T-helper 22 cell (primary cell): Measurements from ENCODE around the gene DIP2A.
A peak's percentile ranks its signal among the peaks of the same experiment; 100 is the strongest.

Experiments used
- DNase-seq: peaks from one replicate; pipeline ENCODE4 v3.0.0-alpha.2; 2020; ENCODE audit warnings: low read depth

Gene DIP2A

DNA sequence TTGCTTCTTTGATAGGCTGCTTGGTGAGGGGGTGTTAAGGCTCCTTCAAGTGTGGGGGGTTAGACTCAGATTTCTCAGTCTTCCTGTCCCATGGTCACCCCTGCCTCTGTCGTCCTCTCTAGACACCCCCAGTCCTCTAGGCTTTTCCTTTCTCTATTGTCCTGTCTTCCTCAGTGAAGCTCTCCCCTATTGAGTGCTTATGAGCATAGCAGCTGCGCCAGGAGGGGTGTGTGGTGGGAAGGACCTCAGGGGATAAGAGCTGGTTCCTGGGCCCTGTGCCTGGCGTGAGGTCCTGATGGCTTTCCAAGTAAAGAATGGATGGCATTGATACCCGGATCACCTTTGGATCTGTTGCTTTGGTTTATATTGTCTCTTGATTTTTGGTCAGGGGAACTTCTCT lies 69.1 kb downstream of the DIP2A start:
- no peak for DNase-seq

DNA sequence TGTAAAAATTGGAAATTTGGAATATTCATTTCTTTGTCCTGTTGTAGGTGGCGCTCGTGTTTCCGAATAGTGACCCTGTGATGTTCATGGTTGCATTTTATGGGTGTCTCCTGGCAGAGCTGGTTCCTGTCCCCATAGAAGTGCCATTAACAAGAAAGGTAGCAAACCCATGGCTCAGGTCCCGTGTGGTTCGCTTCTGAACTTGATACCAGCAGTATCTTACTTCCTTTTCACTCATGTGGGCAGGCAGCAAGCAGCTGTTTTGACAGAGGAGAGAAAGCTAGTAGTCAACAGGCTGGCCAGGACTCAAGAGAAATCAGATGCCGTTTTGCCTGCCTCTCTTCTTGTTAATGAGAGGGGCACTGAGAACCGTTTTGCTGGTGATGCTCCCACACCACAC lies 73.4 kb downstream of the DIP2A start:
- no peak for DNase-seq

DNA sequence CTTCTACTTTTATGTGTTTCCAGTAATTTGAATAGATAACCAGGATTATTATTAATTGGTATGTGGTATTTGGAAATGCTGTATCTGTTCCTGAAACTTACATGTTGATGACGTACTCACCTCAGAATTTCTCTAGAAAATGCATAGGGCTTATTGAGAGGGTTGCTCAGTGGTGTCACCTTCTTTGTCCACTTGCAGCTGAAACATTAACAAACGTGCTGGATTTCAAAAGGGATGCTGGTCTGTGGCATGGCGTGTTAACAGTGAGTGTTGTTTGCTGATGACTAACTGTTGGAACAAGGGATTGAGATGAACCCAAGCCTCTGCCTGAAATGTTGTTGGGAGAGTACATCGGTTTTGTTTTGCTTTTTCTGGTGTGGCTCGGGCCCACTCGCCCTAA lies 78.3 kb downstream of the DIP2A start:
- DNase-seq: no peak

DNA sequence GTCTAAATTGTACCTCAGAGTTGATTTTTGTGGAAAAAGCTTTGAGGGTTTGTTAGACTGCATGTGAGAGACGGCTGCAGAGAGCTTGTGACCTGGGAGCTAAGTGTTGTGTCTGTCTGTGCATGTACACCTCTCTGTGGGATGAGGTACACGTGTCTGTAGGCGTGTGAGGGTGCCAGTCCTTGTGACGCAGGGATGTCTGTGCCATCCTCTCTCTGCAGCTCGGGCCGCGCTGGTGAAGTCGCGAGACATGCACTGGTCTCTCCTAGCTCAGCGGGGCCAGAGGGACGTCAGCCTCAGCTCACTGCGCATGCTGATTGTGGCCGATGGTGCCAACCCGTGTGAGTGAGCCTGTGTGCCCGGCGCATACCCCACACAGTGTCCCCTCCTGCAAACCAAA lies 79.6 kb downstream of the DIP2A start:
- no peak for DNase-seq

DNA sequence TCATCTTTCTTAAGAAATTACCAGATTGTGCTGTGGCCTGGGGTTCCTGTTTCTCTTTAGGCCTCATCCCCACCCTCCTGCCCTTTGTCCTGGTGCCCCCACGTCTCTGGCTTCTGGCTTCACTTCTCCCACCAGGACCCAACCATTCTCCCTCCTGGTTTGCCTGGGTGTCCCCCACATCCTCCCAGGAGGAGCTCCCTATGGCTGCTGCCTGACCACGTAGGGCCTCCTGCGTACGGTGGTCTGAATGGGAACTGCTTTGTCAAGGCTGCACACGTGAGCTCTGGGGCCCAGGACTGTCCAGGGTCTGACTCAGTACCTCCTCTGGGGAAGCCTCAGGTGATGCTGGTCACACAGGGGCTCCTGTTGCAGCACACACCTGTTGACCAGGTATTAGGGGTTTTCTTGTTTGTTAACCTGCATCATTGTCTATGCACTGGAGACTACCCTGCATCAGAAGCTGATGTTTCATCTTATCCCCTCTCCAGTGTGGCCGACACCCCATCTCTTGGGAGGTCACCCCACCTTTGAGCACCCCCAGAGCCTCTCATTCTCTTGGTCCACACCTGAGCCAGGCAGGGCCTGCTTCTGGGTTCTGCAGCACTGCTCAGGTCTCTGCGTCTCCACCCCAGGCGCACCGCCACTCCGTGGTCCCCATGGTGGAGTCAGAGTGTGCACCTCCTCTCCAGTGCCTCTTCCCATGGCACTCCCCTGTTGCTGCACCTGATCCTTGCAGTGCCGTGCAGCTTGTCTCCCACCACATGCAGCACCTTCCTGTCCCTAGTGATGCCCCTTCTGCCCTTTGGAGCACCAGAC lies 80.4 kb downstream of the DIP2A start:
- DNase-seq: no peak

DNA sequence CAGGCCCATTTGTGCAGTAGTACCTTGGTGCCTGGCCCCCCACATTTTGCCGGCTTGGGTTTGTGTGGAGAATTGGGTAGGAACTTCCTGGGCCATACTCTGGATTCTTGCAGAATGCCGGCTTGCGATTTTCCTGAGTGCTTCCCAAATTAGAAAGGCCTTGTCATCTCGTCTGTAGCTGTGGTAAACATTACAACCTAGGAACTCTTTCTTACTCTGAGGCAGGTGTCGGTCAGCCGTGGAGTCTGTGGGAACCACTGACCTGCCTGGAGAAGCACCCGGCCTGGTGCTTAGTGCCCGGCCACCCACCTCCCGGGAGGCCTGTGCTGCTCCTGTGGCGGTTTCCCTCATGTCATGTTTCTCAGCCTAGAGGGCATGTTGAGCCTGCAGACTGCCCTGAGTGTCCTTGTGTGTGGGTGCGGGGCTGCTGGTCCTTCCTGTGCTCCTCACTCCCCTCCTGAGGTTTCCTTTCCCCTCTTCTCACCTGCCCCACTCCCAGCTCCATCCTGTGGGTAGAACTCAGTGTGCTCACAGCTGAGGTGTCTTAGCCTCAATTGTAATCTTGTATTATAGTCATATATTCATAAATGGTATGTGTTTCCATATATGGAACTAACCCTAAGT lies 81.5 kb downstream of the DIP2A start:
- DNase-seq: no peak

DNA sequence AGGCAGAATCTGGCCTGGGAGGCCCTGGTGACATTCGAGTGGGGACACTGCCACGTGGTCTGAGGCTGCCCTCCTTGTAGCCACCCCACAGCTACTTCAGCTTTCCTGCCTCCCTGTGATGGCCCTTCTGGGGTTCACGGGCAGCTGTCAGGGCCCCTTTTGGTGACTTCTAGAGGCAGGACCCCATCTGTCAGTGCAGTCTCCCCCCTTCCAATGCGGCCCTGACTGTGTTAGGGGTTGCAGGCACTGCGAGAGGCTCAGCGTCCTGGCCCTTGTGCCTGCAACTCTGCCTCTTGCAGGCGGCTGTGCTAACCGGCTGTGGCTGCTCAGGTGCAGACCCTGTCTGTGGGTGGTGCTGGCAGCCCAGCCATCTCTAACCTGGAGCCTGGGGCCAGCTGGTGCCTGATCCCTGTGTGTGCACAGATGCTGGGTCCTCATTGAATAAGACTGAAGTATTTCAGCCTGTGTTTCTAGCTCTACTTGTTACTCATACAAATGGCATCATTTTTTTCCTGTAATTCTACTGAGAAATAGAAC lies 84.0 kb downstream of the DIP2A start:
- no peak for DNase-seq

DNA sequence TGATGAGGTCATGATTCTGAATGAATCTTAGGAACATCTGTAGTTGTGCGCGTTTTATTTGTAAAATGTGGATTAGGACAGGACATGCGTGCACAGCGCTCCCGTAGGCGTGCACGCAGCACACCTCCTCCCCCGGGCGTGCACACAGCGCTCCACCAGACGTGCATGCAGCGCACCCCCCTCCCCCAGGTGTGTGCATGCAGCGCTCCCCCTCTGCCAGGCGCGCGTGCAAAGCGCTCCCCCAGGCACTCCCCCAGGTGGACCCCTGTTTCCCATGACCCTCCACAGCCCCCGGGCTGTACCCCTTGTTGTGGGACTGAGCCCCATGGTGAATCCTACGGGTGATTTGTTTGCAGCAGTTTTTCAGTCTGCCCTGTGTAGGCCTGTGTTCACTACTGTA lies 84.6 kb downstream of the DIP2A start:
- DNase-seq: no peak

DNA sequence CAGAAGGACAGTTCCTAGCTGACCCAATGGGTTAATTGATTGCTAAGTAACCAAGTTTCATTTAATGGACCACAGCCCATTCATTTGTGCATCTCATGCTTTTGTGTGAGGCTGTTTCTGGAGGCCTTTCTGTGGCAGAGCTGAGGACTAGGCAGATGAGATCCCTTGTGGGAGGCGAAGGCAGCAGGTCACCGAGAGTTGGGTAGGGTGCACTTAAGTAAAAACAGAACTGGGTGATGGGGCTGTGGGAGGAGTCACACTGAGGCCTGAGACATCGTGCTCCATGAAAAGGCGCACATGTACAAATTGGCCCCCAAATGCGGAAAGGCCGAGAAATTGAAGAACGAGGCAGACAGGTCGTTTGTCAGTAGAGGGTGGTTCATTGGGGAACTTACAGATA lies 85.3 kb downstream of the DIP2A start:
- no peak for DNase-seq

DNA sequence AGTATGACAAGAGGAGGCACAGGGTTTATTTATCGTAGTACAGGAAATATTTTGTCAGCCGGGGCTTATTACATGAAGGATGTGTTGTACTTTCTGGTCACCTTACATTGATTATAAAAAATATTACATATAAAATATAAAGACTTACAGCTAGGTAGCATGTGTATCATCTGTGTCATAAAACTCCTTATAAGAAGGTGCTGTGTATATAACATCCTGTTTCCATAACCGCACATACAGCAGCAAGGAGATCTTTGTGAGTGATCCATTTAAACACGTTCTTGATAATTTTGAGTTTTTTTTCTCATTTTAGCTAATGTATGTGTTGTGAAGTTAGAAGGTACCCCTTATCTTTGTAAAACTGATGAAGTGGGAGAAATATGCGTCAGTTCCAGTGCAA lies 86.1 kb downstream of the DIP2A start:
- DNase-seq: no peak

DNA sequence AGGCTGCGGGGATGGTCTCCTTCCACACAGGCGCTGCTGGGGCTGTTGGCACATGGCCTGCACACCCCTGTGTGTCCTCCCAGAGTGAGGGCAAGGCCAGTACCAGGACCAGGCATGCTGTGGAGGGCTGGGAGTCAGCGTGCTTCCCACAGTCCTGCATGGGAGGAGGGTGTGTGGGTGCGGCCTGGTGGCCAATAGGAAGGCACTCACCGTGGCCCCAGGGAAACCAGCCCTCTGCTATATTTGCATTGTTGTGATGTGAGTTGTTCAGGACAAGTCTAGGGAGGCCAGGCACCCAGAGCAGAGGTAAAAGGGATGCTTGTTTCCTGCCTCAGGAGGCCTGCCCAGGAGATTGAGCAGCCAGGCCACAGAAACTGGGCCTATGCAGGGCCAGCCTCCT lies 86.7 kb downstream of the DIP2A start:
- no peak for DNase-seq

DNA sequence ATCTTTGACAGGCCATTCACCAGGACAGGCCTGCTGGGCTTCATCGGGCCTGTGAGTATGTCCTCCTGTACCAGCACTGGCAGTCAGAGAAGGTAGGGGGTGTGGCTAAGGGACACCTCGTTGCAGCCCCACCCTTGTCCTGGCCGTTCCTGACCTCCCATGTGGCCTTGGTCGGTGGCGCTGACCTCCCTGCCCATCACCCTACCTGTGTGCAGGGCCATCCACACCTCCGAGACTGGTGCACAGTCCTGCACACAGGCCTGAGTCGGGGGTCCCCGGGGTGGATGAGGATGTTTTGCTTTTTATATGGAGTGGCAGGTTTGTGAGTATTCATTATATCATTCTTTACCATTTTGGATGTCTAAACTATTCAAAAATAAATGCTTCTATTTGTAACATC lies 87.2 kb downstream of the DIP2A start:
- DNase-seq: no peak

DNA sequence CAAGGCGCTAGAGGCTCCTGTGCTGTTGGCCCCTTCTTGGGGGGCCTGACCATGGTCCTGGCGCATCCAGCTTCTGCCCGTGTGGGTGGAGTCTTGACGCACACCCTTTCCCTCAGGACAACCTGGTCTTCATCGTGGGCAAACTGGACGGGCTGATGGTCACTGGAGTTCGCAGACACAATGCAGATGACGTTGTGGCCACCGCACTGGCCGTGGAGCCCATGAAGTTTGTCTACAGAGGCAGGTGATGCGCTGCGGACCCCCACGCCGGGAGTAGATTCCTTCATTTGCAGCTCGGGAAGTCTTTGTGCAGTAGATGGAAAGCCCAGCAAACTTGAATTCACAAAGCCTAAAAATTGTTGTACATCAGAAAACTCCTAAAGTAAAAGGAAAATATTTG lies 88.1 kb downstream of the DIP2A start:
- DNase-seq: no peak

DNA sequence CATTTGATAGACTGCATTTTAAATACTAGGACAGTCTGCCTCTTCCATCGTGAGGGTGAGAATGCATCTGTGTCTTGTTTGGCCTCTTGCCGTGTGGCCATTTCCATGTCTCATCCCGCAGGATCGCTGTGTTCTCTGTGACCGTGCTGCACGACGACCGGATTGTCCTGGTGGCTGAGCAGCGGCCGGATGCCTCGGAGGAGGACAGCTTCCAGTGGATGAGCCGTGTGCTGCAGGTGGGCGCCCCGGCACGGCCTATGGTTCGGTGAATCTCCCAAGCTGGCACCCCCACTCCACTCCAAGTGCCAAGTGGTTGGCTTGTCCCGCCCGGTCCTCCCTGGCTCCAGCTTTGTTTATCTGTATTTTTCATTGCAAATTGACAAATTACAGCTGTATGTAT lies 91.0 kb downstream of the DIP2A start:
- DNase-seq: no peak

DNA sequence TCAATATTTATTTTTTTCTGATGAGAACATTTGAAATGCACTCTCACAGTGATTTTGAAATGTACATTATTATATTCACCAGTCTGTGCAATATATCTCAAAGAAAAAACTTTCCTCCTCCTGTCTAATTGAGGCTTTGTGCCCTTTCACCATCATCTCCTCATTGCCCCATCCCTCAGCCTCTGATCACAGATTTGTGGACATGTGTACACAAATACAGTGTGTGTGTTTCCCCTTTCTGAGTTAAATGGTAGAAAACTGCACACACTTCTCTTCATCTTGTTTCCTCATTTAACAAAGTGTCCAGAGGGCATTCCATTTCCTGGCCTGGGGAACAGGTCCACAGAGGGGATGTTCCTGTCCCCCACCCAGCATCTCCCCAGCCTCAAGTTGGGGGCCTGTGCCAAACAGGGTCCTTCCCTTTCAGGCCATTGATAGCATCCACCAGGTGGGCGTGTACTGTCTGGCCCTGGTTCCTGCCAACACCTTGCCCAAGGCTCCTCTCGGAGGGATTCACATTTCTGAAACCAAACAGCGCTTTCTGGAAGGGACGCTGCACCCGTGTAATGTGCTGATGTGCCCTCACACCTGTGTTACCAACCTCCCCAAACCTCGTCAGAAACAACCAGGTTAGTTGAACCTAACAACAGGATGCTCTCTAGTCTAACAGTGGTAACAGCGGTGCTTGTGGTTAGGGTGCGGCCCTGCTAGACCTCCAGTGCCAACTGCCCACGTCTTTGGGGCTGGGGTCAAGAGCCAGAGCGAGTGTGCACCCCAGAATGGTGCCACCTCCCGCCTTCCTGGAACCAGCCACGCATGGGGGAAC lies 91.6 kb downstream of the DIP2A start:
- peak; percentile 34 for DNase-seq

DNA sequence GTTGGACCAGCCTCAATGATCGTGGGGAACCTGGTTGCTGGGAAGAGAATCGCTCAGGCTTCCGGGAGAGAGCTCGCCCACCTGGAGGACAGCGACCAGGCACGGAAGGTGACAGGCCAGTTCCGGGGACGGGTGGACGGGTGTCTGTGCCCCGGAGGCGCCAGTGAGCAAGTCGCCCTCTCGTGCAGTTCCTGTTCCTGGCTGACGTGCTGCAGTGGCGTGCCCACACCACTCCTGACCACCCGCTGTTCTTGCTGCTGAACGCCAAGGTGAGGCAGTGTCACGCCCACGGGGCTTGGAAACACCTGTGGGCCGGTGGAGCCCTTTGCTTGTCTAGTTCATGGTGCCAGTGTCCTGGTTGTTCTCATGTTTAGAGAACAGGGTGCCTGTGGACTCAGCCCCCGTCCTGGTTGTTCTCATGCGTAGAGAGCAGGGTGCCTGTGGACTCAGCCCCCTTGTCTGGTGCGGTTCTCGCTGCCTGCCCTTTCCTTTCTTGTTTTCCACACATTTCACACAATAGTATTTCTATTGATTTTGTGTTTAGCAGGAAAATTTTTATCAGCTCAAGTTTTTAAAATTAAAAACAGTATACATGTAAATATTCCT lies 93.0 kb downstream of the DIP2A start:
- no peak for DNase-seq

DNA sequence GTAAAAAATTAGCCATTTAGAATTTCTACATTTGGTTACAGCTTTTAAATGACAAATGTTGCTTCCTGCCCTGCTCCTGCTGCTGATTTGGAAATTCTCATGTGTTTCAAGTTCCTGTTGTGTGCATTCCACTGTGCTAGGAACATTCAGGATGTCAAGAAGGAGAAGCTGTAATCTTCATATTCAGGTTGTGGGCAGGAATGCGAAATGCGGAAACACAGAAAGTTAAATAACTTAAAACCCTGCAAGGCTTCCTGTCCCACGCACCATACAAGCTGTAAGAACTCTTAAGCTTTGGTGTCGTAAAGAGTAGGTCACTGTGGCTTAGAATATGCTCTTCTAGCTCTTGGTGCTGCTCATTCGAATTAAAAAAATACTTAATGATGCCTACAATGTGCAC lies 93.6 kb downstream of the DIP2A start:
- DNase-seq: no peak

DNA sequence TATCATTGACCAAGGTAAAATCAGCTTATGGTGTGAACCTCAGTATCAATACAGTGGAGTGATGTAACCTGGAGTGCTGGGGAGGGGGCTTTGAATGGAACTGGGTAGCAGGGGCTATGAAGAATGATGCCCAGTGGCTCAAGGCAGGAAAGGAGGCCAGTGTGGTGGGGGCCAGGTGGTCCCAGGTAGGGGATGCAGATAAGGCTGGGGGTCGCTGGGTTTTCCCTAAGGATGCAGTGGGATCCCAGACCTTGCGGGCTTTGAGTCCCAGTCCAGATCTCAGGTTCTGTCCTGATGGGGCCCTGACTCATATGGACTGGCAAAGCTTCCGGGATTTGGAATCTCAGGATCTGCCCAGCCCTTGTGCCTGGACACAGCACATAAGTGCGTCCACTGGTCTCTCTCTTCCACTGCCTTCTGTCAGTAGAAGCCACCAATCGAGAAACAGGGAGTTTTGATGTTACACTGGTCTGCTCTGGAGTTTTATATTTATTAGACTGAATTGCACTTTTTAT lies 94.2 kb downstream of the DIP2A start:
- no peak for DNase-seq

DNA sequence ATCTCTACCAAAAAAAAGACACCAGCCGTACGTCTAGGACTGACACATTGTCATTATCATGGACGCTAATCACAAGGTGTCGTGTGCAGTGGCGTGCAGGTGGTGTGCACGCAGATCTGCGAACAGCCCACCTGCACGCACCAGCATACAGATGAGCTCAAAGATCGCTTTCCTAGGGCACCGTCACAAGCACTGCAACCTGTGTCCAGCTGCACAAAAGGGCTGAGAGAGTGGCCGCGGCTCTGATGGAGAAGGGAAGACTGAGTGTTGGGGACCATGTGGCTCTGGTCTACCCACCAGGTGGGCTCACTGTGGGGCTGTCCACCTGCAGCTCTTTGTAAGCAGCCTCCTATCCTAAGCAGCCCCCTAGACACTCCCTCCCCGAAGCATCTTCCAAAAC lies 95.3 kb downstream of the DIP2A start:
- DNase-seq: no peak

DNA sequence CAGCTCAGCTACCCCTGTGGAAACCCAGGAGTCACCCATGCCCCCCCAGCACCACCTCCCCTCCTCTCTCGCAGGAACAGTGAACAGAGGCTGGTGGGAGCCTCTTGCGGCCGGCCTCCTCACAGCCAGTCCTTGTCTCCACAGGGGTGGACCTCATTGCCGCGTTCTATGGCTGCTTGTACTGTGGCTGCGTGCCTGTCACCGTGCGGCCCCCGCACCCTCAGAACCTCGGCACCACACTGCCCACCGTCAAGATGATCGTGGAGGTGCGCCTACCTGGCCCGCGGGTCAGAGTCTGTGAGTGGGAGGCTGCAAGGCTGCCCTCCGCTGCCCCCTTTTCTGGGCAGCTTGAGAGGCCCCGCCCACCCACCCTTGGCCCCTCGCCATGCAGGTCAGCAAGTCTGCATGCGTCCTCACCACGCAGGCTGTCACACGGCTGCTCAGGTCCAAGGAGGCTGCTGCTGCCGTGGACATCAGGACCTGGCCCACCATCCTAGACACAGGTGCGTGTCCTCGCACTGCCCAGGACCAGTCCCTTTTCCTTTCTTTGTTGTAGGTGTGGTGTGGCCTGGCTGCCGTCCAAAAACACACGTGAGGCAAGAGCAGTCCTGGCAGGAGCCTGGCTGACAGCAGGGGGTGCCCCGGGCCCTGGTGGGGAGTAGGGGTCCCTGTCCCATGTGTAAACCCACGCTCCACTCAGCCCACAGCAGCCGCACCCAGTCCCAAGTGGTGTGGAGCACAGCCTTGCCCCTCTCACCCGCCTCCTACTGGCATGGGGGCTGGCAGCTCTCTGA lies 95.9 kb downstream of the DIP2A start:
- no peak for DNase-seq

DNA sequence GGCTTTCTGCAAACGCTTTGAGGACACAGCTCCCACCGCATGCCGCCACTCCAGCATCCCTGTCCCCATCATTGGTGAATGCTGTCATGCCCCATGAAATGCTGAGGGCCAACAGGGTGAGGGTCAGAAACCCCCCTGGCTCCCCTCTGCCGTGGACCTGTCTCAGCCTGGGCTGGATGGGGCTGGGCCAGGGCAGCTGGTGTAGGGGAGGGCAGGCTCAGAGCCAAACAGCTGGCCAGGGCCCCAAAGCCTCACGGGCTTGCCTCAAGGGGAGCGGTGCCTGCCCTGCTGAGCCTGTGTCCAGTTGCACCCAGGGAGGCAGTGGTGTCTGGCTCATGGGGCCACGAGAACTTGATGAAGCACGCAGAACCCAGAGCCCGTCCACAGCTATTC lies 96.5 kb downstream of the DIP2A start:
- no peak for DNase-seq
